ENCODE results near the gene RASGRF1.

The RASGRF1 gene

GRCh38 chr15:79053894-79054293 is 36.7 kb downstream of the RASGRF1 start:
- TF ChIP-seq OSR1 (CRISPR knock-in tag; IDR thresholded peaks at IDR 0.05) (no peak), GLIS3 (CRISPR knock-in tag; IDR thresholded peaks at IDR 0.05) (no peak), SNAI2 (CRISPR knock-in tag; IDR thresholded peaks at IDR 0.05) (no peak)
- ATAC-seq = no peak

- TF ChIP-seq TOX (CRISPR knock-in tag; IDR thresholded peaks at IDR 0.05; ENCODE audit: borderline replicate concordance) (no peak), BACH2 (CRISPR knock-in tag; IDR thresholded peaks at IDR 0.05; ENCODE audit: borderline replicate concordance) (no peak), PATZ1 (CRISPR knock-in tag; IDR thresholded peaks at IDR 0.05; ENCODE audit: borderline replicate concordance) (no peak), ARNTL (CRISPR knock-in tag; IDR thresholded peaks at IDR 0.05; ENCODE audit: borderline replicate concordance, low read depth) (no peak), RARB (CRISPR knock-in tag; IDR thresholded peaks at IDR 0.05) (no peak), OSR1 (CRISPR knock-in tag; IDR thresholded peaks at IDR 0.05) (no peak), ESRRG (CRISPR knock-in tag; IDR thresholded peaks at IDR 0.05) (no peak), ZFP30 (CRISPR knock-in tag; IDR thresholded peaks at IDR 0.05) (no peak), ZC3H10 (CRISPR knock-in tag; IDR thresholded peaks at IDR 0.05) (no peak), SNAI2 (CRISPR knock-in tag; IDR thresholded peaks at IDR 0.05) (no peak), CREB5 (CRISPR knock-in tag; IDR thresholded peaks at IDR 0.05; ENCODE audit: low read depth) (no peak), CSDC2 (CRISPR knock-in tag; IDR thresholded peaks at IDR 0.05) (no peak), ZNF70 (CRISPR knock-in tag; IDR thresholded peaks at IDR 0.05) (no peak), POU6F1 (CRISPR knock-in tag; IDR thresholded peaks at IDR 0.05; ENCODE audit: borderline replicate concordance, low read depth) (no peak), TCF4 (CRISPR knock-in tag; IDR thresholded peaks at IDR 0.05; ENCODE audit: borderline replicate concordance) (no peak), ZNF565 (CRISPR knock-in tag; conservative IDR thresholded peaks at IDR 0.05; ENCODE audit: low read depth) (no peak), ZNF8 (CRISPR knock-in tag; IDR thresholded peaks at IDR 0.05) (no peak), ISL1 (CRISPR knock-in tag; IDR thresholded peaks at IDR 0.05) (no peak), GLIS3 (CRISPR knock-in tag; IDR thresholded peaks at IDR 0.05) (no peak)
- no peak for ATAC-seq
These were observed 38.4 kb downstream of the RASGRF1 start for GRCh38 chr15:79051941-79052731.

GRCh38 chr15:79051029-79051428 is 39.6 kb downstream of the RASGRF1 start:
- TF ChIP-seq TCF4 (CRISPR knock-in tag; IDR thresholded peaks at IDR 0.05; ENCODE audit: borderline replicate concordance) (no peak), CSDC2 (CRISPR knock-in tag; IDR thresholded peaks at IDR 0.05) (no peak), ZFP3 (CRISPR knock-in tag; IDR thresholded peaks at IDR 0.05) (no peak), OSR1 (CRISPR knock-in tag; IDR thresholded peaks at IDR 0.05) (no peak), ARNTL (CRISPR knock-in tag; IDR thresholded peaks at IDR 0.05; ENCODE audit: borderline replicate concordance, low read depth) (no peak), CREB5 (CRISPR knock-in tag; IDR thresholded peaks at IDR 0.05; ENCODE audit: low read depth) (no peak), TOX (CRISPR knock-in tag; IDR thresholded peaks at IDR 0.05; ENCODE audit: borderline replicate concordance) (no peak)

GRCh38 chr15:79050341-79050740 is 40.2 kb downstream of the RASGRF1 start:
- no peak for ATAC-seq
- TF ChIP-seq TCF4 (CRISPR knock-in tag; IDR thresholded peaks at IDR 0.05; ENCODE audit: borderline replicate concordance) = no peak
- no peak for TF ChIP-seq POU6F1 (CRISPR knock-in tag; IDR thresholded peaks at IDR 0.05; ENCODE audit: borderline replicate concordance, low read depth)
- no peak for TF ChIP-seq OSR1 (CRISPR knock-in tag; IDR thresholded peaks at IDR 0.05)
- TF ChIP-seq PPARA (CRISPR knock-in tag; IDR thresholded peaks at IDR 0.05; ENCODE audit: borderline replicate concordance) = no peak
- TF ChIP-seq CREB5 (CRISPR knock-in tag; IDR thresholded peaks at IDR 0.05; ENCODE audit: low read depth) = no peak
- TF ChIP-seq ZC3H10 (CRISPR knock-in tag; IDR thresholded peaks at IDR 0.05) = no peak
- TF ChIP-seq CSRNP3 (CRISPR knock-in tag; IDR thresholded peaks at IDR 0.05) = no peak
- TF ChIP-seq BACH2 (CRISPR knock-in tag; IDR thresholded peaks at IDR 0.05; ENCODE audit: borderline replicate concordance) = no peak
- no peak for TF ChIP-seq SNAI2 (CRISPR knock-in tag; IDR thresholded peaks at IDR 0.05)
- TF ChIP-seq ARNTL (CRISPR knock-in tag; IDR thresholded peaks at IDR 0.05; ENCODE audit: borderline replicate concordance, low read depth) = no peak
- no peak for TF ChIP-seq TOX (CRISPR knock-in tag; IDR thresholded peaks at IDR 0.05; ENCODE audit: borderline replicate concordance)
- no peak for TF ChIP-seq ZNF70 (CRISPR knock-in tag; IDR thresholded peaks at IDR 0.05)
- no peak for TF ChIP-seq ZFP30 (CRISPR knock-in tag; IDR thresholded peaks at IDR 0.05)
- no peak for TF ChIP-seq RARB (CRISPR knock-in tag; IDR thresholded peaks at IDR 0.05)
- TF ChIP-seq ISL1 (CRISPR knock-in tag; IDR thresholded peaks at IDR 0.05) = no peak
- no peak for TF ChIP-seq GLIS3 (CRISPR knock-in tag; IDR thresholded peaks at IDR 0.05)
- no peak for TF ChIP-seq CSDC2 (CRISPR knock-in tag; IDR thresholded peaks at IDR 0.05)
- TF ChIP-seq ZFP3 (CRISPR knock-in tag; IDR thresholded peaks at IDR 0.05) = no peak

More at GRCh38 chr15:79051029-79051428, 39.6 kb downstream of the RASGRF1 start:
- ATAC-seq = no peak

Data from SK-N-SH treated with all-trans-retinoic acid at 6 μM for 48 hours (cell line).